Kidney epithelial cell (primary cell): Measurements from ENCODE around the gene BBS4. TPM values are rescaled to one million over a fixed set of nuclear protein-coding genes. Genes with fewer than 3 reads are reported as not detected.
"Not testable (repeated sequence)": the region's sequence is repeated elsewhere in the genome, so short reads cannot be mapped to it uniquely, and the experiment has no call there.

Experiments used
- DNase-seq: peaks from one replicate; pipeline ENCODE4 v3.0.0-alpha.2; 2010; ENCODE audit warnings: low read depth
- H3K27me3 ChIP-seq: 2 replicates; pipeline ENCODE4 v1.6.0; 2011; ENCODE audit warnings: low read length; ENCODE audit not compliant: control insufficient read depth, insufficient read depth
- H3K36me3 ChIP-seq: 2 replicates; pipeline ENCODE4 v1.5.1; 2011; ENCODE audit warnings: low read length; ENCODE audit not compliant: control insufficient read depth, insufficient read depth
- H3K4me3 ChIP-seq: 2 replicates; pipeline ENCODE4 v1.5.1; 2011; ENCODE audit warnings: low read depth, mild to moderate bottlenecking, control low read depth, low read length
- CTCF ChIP-seq: IDR thresholded peaks from 2 replicates; pipeline ENCODE4 v1.5.1; 2011; ENCODE audit warnings: mild to moderate bottlenecking, moderate library complexity, low read length, control low read depth, inconsistent platforms; ENCODE audit not compliant: insufficient read depth, poor library complexity, severe bottlenecking
- total RNA-seq: library from RNA; depleted of rRNA; stranded (reverse); fragments of >200 nt; gene quantifications from 2 replicates; pipeline ENCODE4 v1.2.3, GENCODE V29; 2015

Gene BBS4
- total RNA-seq, 1 donor from 2014 or later: 30.7 TPM

- peak; percentile 82 for TF ChIP-seq CTCF
These were observed 36.2 kb downstream of the BBS4 start for GRCh38 chr15:72722071-72722696.

DNA sequence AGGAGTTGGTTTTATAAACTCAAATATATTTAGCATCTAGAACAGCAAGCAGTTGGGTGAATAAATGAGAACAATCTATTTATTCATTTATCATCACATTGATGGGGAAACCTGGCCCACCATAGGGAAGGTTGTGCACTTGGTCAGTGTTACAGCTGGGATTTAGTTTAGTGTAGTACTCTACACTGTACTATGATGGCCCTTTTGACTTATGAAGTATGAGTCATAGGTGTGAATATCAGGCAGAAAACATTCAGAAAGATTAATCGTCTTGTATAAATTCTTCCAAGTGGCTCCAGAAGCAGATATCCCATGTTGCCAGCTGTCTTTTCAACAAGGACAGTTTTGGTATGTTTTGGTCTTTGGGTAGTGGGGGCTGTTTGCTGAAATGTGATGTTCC is 38.0 kb downstream of the BBS4 start:
- DNase-seq: no peak
- Histone ChIP-seq H3K36me3 (no peaks in the 10 kb centered on the region), H3K4me3 (no peak overlapping the region), H3K27me3 (no peaks in the 10 kb centered on the region)
- no peak for TF ChIP-seq CTCF

More at GRCh38 chr15:72722071-72722696, 36.2 kb downstream of the BBS4 start:
- Histone ChIP-seq H3K4me3 (no peak overlapping the region), H3K27me3 (no peaks in the 10 kb centered on the region), H3K36me3 (peaks cover 1% of the 10 kb centered on the region)
- DNase-seq: peak; percentile 26

DNA sequence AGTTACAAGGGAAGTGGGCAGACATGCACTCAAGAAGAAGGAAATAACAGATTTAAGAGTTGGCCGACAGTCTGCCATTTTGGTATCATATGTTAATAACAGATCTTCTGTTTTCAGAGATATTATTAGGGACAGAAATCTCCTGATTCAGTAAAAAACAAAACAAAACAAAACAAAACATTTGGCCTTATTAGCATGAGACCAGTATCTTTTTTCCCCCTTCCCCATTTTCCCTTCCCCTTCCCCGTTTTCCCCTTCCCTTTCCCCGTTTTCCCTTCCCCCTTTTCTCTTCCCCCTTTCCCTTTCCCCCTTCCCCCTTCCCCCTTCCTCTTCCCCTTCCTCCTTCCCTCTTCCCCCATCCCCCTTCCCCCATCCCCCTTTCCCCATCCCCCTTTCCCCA is 39.4 kb downstream of the BBS4 start:
- Histone ChIP-seq H3K36me3 (no peaks in the 10 kb centered on the region), H3K27me3 (no peaks in the 10 kb centered on the region), H3K4me3 (no peak overlapping the region)
- DNase-seq: no peak
- TF ChIP-seq CTCF: no peak

DNA sequence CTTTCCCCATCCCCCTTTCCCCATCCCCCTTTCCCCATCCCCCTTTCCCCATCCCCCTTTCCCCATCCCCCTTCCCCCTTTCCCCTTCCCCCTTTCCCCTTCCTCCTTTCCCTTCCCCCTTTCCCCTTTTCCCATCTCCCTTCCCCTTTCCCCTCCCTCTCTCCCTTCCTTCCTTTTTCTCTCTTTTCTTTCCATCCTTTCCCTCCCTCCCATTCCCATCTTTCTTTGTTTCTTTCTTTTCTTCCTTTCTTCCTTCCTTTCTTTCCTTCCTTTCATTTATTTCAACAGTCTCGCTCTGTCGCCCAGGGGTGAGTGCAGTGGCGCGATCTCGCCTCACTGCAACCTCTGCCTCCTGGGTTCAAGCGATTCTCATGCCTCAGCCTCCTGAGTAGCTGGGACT is 39.8 kb downstream of the BBS4 start:
- not testable (repeated sequence) for H3K4me3 ChIP-seq, H3K27me3 ChIP-seq, H3K36me3 ChIP-seq, DNase-seq

DNA sequence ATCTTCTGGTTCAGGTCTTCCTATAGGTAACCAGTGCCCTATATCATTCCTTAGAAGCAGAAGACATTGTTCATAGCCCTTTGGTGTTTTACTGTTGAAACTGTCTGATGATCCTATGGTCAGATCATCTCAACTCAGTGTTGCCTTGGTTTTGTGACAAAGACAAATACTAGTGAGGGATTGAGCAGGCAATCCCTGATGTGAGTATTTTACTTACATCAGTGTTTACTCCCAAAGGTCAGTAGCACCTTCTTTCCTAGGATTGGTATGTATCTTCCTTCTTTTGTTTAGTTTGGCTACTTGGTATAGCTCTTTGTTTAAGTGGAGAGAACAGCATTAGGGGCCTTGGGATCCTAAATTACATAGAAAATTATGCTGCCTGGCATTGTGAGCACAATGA is 41.1 kb downstream of the BBS4 start:
- no peak for DNase-seq
- H3K27me3 ChIP-seq: no peaks in the 10 kb centered on the region
- H3K4me3 ChIP-seq: no peak overlapping the region
- H3K36me3 ChIP-seq: no peaks in the 10 kb centered on the region
- no peak for TF ChIP-seq CTCF

DNA sequence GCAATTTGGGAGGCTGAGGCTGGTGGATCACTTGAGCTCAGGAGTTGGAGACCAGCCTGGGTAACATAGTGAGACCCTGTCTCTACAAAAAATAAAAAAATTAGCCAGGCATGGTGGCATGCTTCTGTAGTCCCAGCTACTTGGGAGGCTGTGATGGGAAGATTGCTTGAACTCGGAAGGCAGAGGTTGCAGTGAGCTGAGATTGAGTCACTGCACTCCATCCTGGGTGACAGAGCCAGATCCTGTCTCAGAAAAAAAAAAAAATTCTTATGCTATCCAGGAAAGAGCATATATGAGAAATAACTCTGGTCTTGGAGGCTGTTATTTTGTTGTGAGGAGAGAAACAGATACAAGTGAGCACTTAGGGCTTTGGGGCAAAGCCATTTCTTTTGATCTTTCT is 42.2 kb downstream of the BBS4 start:
- H3K4me3 ChIP-seq, H3K36me3 ChIP-seq, H3K27me3 ChIP-seq, DNase-seq: not testable (repeated sequence)

- Histone ChIP-seq H3K36me3 (no peaks in the 10 kb centered on the region), H3K27me3 (no peaks in the 10 kb centered on the region), H3K4me3 (no peak overlapping the region)
- TF ChIP-seq CTCF: no peak
- DNase-seq: no peak
These were observed 42.8 kb downstream of the BBS4 start for GRCh38 chr15:72728821-72729220.
